WTC11 (cell line): ENCODE results near the gene NRN1L. TPM values are rescaled to one million over a fixed set of nuclear protein-coding genes. Genes with fewer than 3 reads are reported as not detected.

Experiments
- CREB1 ChIP-seq: sonication (generic); formaldehyde crosslinking; IDR thresholded peaks from 2 replicates; pipeline ENCODE4 v1.8.0; 2023; ENCODE audit warnings: mild to moderate bottlenecking, missing genetic modification reagents
- GABPB1 ChIP-seq: sonication (generic); formaldehyde crosslinking; IDR thresholded peaks from 2 replicates; pipeline ENCODE4 v1.8.1; 2023; ENCODE audit warnings: mild to moderate bottlenecking, missing genetic modification reagents
- IRF2 ChIP-seq: sonication (generic); formaldehyde crosslinking; IDR thresholded peaks from 2 replicates; pipeline ENCODE4 v1.8.0; 2022; ENCODE audit warnings: low read depth, missing genetic modification reagents, borderline replicate concordance
- NFE2L1 ChIP-seq: sonication (generic); formaldehyde crosslinking; IDR thresholded peaks from 2 replicates; pipeline ENCODE4 v1.8.1; 2023; ENCODE audit warnings: missing genetic modification reagents
- SMAD4 ChIP-seq: sonication (generic); formaldehyde crosslinking; IDR thresholded peaks from 2 replicates; pipeline ENCODE4 v1.8.0; 2022; ENCODE audit warnings: mild to moderate bottlenecking, missing genetic modification reagents
- SP1 ChIP-seq: sonication (generic); formaldehyde crosslinking; conservative IDR thresholded peaks from 2 replicates; pipeline ENCODE4 v1.8.1; 2022; ENCODE audit warnings: missing genetic modification reagents
- TCF7 ChIP-seq: sonication (generic); formaldehyde crosslinking; IDR thresholded peaks from 2 replicates; pipeline ENCODE4 v1.8.0; 2022; ENCODE audit warnings: mild to moderate bottlenecking, low read depth, missing genetic modification reagents, moderate library complexity
- ZNF317 ChIP-seq: sonication (generic); formaldehyde crosslinking; IDR thresholded peaks from 2 replicates; pipeline ENCODE4 v1.8.1; 2023; ENCODE audit warnings: low read depth, mild to moderate bottlenecking, moderate library complexity, missing genetic modification reagents, borderline replicate concordance
- total RNA-seq: library from RNA; stranded (reverse); gene quantifications from 3 replicates; pipeline ENCODE4 v1.2.3, GENCODE V29; 2021
- TF ChIP-seq, protein P1 (sequence below): sonication (generic); formaldehyde crosslinking; IDR thresholded peaks from 2 replicates; pipeline ENCODE4 v1.8.0; 2023; ENCODE audit warnings: missing genetic modification reagents, mild to moderate bottlenecking, borderline replicate concordance
- TF ChIP-seq, protein P2 (sequence below): sonication (generic); formaldehyde crosslinking; IDR thresholded peaks from 2 replicates; pipeline ENCODE4 v1.8.1; 2023; ENCODE audit warnings: mild to moderate bottlenecking, missing genetic modification reagents
- TF ChIP-seq, protein P3 (sequence below): sonication (generic); formaldehyde crosslinking; IDR thresholded peaks from 2 replicates; pipeline ENCODE4 v1.8.1; 2023; ENCODE audit warnings: mild to moderate bottlenecking, missing genetic modification reagents, moderate library complexity
- TF ChIP-seq, protein P4 (sequence below): sonication (generic); formaldehyde crosslinking; IDR thresholded peaks from 2 replicates; pipeline ENCODE4 v1.8.1; 2023; ENCODE audit warnings: mild to moderate bottlenecking, missing genetic modification reagents
- TF ChIP-seq, protein P5 (sequence below): sonication (generic); formaldehyde crosslinking; IDR thresholded peaks from 2 replicates; pipeline ENCODE4 v1.8.1; 2023; ENCODE audit warnings: mild to moderate bottlenecking, missing genetic modification reagents, borderline replicate concordance
- TF ChIP-seq, protein P6 (sequence below): sonication (generic); formaldehyde crosslinking; IDR thresholded peaks from 2 replicates; pipeline ENCODE4 v1.8.1; 2022; ENCODE audit warnings: mild to moderate bottlenecking, moderate library complexity, missing genetic modification reagents
- TF ChIP-seq, protein P7 (sequence below): sonication (generic); formaldehyde crosslinking; conservative IDR thresholded peaks from 2 replicates; pipeline ENCODE4 v1.8.1; 2022; ENCODE audit warnings: mild to moderate bottlenecking, missing genetic modification reagents
- TF ChIP-seq, protein P8 (sequence below): sonication (generic); formaldehyde crosslinking; IDR thresholded peaks from 2 replicates; pipeline ENCODE4 v1.8.1; 2023; ENCODE audit warnings: mild to moderate bottlenecking, moderate library complexity, missing genetic modification reagents
- TF ChIP-seq, protein P9 (sequence below): fragments of 200-600 bp; IDR thresholded peaks from 2 replicates; pipeline ENCODE4 v1.8.0; 2022; ENCODE audit warnings: antibody characterized with exemption

Gene NRN1L
- total RNA-seq, 1 experiment from 2014 or later: 12.4 TPM

DNA sequence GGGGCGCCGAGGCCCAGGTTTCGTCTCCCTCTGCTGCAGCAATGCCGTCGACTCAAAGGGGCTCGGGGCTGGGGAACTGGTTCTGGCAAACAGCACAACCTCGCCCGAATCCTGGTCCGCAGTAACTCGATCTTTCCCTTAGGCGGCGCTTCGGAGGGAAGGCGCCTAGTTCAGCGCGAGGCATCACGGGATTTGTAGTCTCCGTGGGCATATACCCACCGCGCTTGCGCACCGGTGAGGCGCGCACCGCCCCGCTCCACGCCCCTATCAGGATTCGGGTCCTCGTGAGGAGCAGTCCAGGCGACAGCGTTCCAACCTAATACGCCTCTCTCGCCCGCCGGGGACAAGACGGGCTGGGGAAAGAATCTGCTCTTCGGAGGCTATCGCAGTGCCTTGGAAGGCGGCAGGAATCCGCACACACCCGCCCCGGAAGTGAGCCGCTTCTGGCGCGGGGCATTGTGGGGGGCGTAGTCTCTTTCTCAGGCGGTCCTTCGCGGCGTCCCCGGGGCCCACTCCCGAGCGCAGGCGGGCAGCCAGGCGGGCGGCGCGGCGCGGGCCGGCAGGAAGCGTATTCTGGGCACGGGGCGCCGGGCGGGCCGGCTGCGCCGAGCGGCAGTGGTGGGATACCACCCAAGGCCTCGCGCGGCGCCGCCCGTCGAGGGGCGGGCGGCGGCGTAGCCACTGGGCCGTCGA lies 42.7 kb upstream of the NRN1L start, which contains the start of gene THAP11 (continued):
- TF ChIP-seq, protein P1, sequence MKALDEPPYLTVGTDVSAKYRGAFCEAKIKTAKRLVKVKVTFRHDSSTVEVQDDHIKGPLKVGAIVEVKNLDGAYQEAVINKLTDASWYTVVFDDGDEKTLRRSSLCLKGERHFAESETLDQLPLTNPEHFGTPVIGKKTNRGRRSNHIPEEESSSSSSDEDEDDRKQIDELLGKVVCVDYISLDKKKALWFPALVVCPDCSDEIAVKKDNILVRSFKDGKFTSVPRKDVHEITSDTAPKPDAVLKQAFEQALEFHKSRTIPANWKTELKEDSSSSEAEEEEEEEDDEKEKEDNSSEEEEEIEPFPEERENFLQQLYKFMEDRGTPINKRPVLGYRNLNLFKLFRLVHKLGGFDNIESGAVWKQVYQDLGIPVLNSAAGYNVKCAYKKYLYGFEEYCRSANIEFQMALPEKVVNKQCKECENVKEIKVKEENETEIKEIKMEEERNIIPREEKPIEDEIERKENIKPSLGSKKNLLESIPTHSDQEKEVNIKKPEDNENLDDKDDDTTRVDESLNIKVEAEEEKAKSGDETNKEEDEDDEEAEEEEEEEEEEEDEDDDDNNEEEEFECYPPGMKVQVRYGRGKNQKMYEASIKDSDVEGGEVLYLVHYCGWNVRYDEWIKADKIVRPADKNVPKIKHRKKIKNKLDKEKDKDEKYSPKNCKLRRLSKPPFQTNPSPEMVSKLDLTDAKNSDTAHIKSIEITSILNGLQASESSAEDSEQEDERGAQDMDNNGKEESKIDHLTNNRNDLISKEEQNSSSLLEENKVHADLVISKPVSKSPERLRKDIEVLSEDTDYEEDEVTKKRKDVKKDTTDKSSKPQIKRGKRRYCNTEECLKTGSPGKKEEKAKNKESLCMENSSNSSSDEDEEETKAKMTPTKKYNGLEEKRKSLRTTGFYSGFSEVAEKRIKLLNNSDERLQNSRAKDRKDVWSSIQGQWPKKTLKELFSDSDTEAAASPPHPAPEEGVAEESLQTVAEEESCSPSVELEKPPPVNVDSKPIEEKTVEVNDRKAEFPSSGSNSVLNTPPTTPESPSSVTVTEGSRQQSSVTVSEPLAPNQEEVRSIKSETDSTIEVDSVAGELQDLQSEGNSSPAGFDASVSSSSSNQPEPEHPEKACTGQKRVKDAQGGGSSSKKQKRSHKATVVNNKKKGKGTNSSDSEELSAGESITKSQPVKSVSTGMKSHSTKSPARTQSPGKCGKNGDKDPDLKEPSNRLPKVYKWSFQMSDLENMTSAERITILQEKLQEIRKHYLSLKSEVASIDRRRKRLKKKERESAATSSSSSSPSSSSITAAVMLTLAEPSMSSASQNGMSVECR (CRISPR knock-in tag): peak; percentile 22; the same call in 1 of the 2 replicates
- TF ChIP-seq, protein P2, sequence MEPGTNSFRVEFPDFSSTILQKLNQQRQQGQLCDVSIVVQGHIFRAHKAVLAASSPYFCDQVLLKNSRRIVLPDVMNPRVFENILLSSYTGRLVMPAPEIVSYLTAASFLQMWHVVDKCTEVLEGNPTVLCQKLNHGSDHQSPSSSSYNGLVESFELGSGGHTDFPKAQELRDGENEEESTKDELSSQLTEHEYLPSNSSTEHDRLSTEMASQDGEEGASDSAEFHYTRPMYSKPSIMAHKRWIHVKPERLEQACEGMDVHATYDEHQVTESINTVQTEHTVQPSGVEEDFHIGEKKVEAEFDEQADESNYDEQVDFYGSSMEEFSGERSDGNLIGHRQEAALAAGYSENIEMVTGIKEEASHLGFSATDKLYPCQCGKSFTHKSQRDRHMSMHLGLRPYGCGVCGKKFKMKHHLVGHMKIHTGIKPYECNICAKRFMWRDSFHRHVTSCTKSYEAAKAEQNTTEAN (CRISPR knock-in tag): no peak
- TF ChIP-seq SMAD4 (CRISPR knock-in tag) (no peak), NFE2L1 (CRISPR knock-in tag) (peak; percentile 30; the same call in 1 of the 2 replicates), IRF2 (CRISPR knock-in tag) (no peak), TCF7 (CRISPR knock-in tag) (no peak), CREB1 (CRISPR knock-in tag) (no peak), SP1 (peak; percentile 93), ZNF317 (CRISPR knock-in tag) (no peak), GABPB1 (CRISPR knock-in tag) (peak; percentile 82)
- TF ChIP-seq, protein P3, sequence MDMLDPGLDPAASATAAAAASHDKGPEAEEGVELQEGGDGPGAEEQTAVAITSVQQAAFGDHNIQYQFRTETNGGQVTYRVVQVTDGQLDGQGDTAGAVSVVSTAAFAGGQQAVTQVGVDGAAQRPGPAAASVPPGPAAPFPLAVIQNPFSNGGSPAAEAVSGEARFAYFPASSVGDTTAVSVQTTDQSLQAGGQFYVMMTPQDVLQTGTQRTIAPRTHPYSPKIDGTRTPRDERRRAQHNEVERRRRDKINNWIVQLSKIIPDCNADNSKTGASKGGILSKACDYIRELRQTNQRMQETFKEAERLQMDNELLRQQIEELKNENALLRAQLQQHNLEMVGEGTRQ: peak; percentile 19; the same call in 1 of the 2 replicates
- TF ChIP-seq, protein P4, sequence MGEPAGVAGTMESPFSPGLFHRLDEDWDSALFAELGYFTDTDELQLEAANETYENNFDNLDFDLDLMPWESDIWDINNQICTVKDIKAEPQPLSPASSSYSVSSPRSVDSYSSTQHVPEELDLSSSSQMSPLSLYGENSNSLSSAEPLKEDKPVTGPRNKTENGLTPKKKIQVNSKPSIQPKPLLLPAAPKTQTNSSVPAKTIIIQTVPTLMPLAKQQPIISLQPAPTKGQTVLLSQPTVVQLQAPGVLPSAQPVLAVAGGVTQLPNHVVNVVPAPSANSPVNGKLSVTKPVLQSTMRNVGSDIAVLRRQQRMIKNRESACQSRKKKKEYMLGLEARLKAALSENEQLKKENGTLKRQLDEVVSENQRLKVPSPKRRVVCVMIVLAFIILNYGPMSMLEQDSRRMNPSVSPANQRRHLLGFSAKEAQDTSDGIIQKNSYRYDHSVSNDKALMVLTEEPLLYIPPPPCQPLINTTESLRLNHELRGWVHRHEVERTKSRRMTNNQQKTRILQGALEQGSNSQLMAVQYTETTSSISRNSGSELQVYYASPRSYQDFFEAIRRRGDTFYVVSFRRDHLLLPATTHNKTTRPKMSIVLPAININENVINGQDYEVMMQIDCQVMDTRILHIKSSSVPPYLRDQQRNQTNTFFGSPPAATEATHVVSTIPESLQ (CRISPR knock-in tag): no peak
- TF ChIP-seq, protein P5, sequence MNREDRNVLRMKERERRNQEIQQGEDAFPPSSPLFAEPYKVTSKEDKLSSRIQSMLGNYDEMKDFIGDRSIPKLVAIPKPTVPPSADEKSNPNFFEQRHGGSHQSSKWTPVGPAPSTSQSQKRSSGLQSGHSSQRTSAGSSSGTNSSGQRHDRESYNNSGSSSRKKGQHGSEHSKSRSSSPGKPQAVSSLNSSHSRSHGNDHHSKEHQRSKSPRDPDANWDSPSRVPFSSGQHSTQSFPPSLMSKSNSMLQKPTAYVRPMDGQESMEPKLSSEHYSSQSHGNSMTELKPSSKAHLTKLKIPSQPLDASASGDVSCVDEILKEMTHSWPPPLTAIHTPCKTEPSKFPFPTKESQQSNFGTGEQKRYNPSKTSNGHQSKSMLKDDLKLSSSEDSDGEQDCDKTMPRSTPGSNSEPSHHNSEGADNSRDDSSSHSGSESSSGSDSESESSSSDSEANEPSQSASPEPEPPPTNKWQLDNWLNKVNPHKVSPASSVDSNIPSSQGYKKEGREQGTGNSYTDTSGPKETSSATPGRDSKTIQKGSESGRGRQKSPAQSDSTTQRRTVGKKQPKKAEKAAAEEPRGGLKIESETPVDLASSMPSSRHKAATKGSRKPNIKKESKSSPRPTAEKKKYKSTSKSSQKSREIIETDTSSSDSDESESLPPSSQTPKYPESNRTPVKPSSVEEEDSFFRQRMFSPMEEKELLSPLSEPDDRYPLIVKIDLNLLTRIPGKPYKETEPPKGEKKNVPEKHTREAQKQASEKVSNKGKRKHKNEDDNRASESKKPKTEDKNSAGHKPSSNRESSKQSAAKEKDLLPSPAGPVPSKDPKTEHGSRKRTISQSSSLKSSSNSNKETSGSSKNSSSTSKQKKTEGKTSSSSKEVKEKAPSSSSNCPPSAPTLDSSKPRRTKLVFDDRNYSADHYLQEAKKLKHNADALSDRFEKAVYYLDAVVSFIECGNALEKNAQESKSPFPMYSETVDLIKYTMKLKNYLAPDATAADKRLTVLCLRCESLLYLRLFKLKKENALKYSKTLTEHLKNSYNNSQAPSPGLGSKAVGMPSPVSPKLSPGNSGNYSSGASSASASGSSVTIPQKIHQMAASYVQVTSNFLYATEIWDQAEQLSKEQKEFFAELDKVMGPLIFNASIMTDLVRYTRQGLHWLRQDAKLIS (CRISPR knock-in tag): no peak
- TF ChIP-seq, protein P6, sequence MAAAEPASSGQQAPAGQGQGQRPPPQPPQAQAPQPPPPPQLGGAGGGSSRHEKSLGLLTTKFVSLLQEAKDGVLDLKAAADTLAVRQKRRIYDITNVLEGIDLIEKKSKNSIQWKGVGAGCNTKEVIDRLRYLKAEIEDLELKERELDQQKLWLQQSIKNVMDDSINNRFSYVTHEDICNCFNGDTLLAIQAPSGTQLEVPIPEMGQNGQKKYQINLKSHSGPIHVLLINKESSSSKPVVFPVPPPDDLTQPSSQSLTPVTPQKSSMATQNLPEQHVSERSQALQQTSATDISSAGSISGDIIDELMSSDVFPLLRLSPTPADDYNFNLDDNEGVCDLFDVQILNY (CRISPR knock-in tag): peak; percentile 56; the same call in 1 of the 2 replicates
- TF ChIP-seq, protein P7, sequence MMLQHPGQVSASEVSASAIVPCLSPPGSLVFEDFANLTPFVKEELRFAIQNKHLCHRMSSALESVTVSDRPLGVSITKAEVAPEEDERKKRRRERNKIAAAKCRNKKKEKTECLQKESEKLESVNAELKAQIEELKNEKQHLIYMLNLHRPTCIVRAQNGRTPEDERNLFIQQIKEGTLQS: no peak
- TF ChIP-seq, protein P8, sequence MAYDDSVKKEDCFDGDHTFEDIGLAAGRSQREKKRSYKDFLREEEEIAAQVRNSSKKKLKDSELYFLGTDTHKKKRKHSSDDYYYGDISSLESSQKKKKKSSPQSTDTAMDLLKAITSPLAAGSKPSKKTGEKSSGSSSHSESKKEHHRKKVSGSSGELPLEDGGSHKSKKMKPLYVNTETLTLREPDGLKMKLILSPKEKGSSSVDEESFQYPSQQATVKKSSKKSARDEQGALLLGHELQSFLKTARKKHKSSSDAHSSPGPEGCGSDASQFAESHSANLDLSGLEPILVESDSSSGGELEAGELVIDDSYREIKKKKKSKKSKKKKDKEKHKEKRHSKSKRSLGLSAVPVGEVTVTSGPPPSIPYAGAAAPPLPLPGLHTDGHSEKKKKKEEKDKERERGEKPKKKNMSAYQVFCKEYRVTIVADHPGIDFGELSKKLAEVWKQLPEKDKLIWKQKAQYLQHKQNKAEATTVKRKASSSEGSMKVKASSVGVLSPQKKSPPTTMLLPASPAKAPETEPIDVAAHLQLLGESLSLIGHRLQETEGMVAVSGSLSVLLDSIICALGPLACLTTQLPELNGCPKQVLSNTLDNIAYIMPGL (CRISPR knock-in tag): peak; percentile 36; the same call in 1 of the 2 replicates
- TF ChIP-seq, protein P9, sequence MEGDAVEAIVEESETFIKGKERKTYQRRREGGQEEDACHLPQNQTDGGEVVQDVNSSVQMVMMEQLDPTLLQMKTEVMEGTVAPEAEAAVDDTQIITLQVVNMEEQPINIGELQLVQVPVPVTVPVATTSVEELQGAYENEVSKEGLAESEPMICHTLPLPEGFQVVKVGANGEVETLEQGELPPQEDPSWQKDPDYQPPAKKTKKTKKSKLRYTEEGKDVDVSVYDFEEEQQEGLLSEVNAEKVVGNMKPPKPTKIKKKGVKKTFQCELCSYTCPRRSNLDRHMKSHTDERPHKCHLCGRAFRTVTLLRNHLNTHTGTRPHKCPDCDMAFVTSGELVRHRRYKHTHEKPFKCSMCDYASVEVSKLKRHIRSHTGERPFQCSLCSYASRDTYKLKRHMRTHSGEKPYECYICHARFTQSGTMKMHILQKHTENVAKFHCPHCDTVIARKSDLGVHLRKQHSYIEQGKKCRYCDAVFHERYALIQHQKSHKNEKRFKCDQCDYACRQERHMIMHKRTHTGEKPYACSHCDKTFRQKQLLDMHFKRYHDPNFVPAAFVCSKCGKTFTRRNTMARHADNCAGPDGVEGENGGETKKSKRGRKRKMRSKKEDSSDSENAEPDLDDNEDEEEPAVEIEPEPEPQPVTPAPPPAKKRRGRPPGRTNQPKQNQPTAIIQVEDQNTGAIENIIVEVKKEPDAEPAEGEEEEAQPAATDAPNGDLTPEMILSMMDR: peak; percentile 69
- TF ChIP-seq, all 79 proteins: peak for 11
